ENCODE results near the gene USP22.
"Not testable (repeated sequence)": the region's sequence is repeated elsewhere in the genome, so short reads cannot be mapped to it uniquely, and the experiment has no call there.

Gene USP22

GRCh38 chr17:20986767-20987510 lies 55.9 kb downstream of the USP22 start:
- no peak for DNase-seq

DNA sequence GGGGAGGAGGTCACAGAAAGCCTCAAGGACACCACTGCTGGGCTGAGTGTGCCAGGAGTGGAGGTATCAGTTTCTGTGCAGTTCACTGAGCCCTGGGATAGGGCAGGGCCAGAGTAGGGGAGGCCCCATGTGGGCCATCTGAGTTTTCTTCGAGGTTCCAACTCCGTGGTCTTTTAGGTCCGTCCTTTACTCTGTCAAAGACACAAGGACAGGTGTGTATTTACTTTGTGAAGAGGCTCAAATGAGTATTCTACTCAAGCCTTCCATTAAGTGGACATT lies 59.5 kb downstream of the USP22 start:
- DNase-seq: no peak

- no peak for DNase-seq
These were observed 60.0 kb downstream of the USP22 start for GRCh38 chr17:20982589-20983358.

- DNase-seq: no peak
These were observed 61.5 kb downstream of the USP22 start for GRCh38 chr17:20981046-20981920.

DNA sequence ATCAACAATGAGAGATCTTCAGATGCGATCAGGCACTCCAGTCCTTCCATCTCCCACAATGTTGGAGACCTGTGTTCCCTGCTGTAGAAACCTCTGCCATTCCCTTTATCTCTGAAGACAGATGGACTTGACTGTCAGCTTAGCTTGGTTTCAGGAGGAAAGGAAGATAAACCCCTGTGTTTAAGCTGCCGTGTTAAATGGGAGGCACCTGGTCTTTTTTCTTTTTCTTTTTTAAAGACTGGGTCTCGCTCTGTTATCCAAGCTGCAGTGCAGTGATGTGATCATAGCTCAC lies 63.1 kb downstream of the USP22 start:
- DNase-seq: no peak

GRCh38 chr17:20979007-20979791 lies 63.6 kb downstream of the USP22 start:
- not testable (repeated sequence) for DNase-seq

DNA sequence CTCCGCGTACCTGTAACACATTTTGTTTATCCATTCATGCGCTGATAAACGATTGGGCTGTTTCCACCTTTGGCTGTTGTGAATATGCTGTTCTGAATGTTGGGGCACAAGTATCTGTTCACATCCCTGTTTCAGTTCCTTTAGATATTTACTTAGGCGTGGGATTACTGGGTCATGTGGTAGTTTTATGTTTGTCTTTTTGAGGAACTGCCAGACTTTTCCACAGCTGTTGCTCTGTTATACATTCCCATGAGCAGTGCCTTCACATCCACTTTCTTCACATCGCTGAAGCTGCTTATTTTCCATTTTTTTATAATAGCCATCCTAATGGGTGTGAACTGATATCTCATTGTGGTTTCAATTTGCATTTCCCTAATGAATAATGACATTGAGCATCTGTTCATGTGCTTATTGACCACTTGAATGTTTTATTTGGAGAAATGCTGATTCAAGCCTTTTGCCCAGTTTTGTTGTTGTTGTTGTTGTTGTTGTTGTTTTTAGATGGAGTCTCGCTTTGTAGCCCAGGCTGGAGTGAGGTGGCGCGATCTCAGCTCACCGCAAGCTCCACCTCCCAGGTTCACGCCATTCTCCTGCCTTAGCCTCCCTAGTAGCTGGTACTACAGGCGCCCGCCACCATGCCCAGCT lies 65.1 kb downstream of the USP22 start:
- DNase-seq: not testable (repeated sequence)

- no peak for DNase-seq
These were observed 67.2 kb downstream of the USP22 start for GRCh38 chr17:20975566-20975965.

DNA sequence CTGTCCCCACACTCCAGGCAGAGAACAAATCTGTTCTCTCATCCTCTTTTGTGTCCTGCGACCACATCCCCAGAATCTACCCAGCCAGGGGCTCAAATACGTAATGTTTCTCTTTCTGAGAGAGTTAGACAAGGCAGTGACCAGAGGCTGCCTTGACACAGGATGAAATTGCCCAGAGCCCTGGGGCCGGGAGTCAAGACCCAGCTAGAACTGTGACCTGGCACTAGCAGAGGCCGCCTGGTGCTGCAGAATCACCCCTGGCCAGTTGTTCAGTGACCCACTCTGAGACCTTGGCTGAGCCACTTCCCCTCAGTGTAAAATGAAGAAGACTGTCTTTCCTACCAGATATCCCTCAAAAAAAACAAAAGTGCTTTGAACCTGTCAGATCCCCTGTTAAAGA lies 72.5 kb downstream of the USP22 start:
- DNase-seq: no peak

DNA sequence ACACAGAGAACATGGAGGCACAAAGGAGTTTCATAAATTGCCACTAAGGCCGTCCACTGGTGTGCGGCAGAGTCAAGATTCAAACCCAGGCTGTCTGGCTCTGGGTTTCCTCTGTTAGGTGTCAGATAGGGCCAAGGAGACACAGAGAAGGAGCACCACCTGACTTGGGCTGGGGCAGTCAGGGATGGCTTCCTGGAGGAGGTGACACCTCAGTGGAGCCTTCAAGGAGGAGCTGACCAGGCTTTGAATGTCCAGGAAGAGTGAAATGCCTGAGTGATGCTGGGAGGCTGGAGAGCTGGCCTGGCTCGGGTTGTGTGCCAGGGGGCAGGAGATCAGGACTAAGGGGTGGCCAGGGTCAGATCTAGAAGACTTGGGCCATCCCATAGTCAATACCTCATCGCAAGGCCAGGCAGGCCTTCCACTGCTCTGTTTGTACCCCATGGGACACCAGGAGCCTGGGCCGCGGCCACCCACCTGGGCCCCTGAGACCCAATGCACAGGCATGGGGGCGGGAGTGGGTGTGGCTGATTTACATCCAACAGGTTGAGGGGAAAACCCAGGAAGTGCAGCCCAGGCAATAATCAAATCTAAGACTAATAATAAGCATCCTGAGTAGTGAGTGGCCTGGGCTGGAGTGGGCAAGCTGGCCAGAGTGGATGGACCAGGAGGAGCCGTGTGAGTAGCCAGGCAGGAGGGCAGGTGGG lies 73.7 kb downstream of the USP22 start:
- DNase-seq: no peak

DNA sequence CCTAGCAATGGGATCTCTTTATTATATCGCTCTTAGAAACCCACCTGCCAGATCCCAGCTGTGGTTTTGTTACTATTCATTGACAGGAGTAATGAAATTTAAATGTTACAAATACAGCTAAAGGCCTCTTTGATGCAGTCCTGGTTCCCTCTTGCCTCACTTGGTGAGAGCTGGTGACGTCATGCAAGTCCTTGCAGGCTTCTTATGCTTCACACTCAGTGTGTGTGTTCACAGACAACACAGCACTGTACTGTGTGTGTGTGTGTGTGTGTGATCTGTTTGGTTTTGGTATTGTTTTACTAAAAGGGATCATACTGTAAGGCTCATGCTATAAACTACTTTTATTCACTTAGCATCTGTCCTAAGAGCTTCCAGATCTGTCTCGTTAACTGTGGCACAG lies 75.0 kb downstream of the USP22 start:
- DNase-seq: no peak

- DNase-seq: no peak
These were observed 75.9 kb downstream of the USP22 start for GRCh38 chr17:20966870-20967269.

DNA sequence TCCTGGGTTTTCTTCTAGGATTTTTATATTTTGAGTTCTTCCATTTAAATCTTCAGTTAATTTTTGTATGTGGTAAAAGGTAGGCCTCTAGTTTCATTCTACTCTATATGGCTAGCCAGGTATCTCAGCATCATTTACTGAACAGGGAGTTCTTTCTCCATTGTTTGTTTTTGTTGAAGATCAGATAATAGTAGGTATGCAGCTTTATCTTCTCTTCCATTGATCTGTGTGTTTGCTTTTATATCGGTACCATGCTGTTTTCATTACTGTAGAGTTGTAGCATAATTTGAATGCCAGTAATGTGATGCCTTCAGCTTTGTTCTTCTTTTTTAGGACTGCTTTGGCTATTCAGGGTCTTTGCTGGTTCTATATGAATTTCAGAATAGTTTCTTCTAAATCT lies 77.3 kb downstream of the USP22 start:
- no peak for DNase-seq

DNA sequence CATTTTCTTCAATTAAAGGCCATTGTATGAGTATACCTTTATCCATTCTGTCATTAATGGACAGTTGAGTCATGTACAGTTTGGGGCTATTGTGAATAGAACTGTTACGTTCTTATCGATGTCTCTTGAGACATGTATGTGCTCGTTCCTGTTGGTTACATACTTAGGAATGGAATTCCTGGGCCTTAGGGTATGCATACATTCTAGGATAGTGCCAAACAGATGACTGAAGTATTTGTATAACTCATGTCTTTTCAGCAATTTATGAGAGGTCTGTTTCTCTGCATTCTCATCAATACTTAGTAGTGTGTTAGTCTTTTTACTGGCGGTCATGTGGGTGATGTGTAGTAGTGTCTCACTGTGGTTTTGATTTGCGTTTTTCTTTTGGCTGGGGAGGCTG lies 81.2 kb downstream of the USP22 start:
- DNase-seq: no peak

GRCh38 chr17:20960871-20961270 lies 81.9 kb downstream of the USP22 start:
- no peak for DNase-seq

DNA sequence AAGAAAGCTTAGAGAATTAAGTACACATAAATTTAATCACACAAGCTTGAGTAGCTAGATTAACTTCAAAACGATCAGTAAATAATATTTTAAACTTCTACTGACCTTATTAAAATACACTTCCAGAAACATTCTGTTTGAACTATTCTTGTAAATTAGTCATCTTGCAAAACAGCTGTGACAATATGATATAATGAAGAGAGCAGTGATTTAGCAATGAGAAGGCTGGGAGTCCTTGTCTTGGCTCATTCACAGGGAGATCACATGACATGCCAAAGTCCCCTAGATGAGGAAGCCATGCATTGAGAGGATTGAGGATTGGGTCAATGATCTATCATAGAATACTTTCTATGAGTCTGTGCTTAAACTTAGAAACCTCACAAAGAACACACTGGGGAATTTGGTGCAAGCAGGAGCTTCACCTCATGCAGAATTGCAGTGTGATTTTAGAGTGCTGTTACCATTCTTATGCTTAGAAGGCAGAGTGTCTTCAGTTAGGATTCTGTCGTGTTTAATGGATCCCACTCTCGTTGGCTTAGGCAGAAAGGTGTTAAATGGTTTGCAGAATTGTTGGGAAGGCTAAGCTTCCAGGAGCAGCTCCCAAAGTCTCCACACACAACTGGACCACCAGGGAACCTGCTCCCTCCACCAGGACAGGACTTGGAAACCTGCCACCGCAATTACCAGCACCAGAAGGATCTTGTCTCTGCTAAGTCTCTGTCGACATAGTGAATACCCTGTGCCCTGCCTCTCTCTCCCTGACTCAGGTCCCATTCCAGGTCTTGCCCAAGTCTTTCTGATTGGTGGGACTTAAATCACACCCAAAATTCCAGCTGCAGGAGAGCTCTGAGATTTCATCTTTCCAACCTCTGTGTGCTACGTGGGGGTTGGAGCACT lies 87.1 kb downstream of the USP22 start:
- no peak for DNase-seq

DNA sequence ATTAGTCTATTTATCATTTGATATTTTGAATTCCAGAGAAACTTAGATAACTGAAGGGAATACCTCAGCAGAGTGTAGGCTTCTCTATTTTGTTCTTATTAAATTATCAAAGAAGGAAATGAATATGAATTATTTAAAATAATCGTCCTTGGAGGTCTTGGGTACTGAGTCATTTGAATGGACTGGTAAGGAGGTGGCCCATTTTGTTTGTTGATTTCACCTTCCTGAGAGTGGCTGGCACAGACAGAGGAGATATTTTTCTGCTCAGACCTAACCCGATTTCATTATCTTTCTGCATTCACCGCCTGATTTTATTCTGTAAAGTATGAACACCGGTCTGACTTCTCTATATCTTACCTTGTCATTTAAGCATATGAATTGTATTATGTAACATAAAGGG lies 88.0 kb downstream of the USP22 start:
- DNase-seq: no peak

DNA sequence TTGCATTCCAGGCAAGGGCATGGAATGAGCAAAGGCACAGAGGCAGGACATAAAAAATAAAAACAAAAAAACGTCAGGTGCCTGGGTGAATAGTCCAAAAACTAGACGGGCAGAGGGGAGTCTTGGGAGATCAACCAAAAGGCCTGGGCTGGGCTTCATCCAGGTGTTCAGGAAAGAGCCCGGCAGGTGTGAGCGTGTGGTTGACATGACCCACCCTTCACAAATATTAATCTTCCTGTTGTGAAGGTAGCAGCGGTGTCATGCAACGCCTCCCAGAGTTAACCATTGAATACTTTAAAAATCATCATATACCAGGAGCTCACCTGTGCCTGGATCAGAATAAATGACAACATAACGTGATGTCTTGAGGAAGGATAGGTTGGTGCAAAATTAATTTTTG lies 90.6 kb downstream of the USP22 start:
- DNase-seq: no peak
